K562 (cell line): Measurements from ENCODE around the gene CMBL. TPM values are rescaled to one million over a fixed set of nuclear protein-coding genes. Genes with fewer than 3 reads are reported as not detected.

ENCODE experiments used
- ATF2 ChIP-seq: sonication (generic); formaldehyde crosslinking; IDR thresholded peaks from 2 replicates; pipeline ENCODE4 v1.8.1; 2022; ENCODE audit warnings: missing genetic modification reagents
- ATF6 ChIP-seq: sonication (generic); formaldehyde crosslinking; IDR thresholded peaks from 2 replicates; pipeline ENCODE4 v1.4.0; 2020; ENCODE audit warnings: mild to moderate bottlenecking, missing genetic modification reagents
- CEBPG ChIP-seq, 3 experiments: fragments of 200-800 bp in 1 of 3; sonication (Bioruptor generic) in 1 of 3; sonication (generic) in 1 of 3; formaldehyde crosslinking in 1 of 3; IDR thresholded peaks in 2 of 3; conservative IDR thresholded peaks in 1 of 3; 2 replicates each; pipeline versions ENCODE4 v1.6.1 to v1.8.0; 2016 to 2022; ENCODE audit warnings: missing compliant biosample characterization in 2 of 3, missing genetic modification characterization in 2 of 3, mild to moderate bottlenecking in 1 of 3, missing genetic modification reagents in 1 of 3
- CREB1 ChIP-seq, 2 experiments: sonication (generic) in 1 of 2; formaldehyde crosslinking in 1 of 2; IDR thresholded peaks; 2 replicates each; pipeline versions ENCODE4 v1.6.1 to v1.8.0; 2012 to 2022; ENCODE audit warnings: inconsistent platforms in 1 of 2, mild to moderate bottlenecking in 1 of 2, missing genetic modification reagents in 1 of 2, moderate library complexity in 1 of 2
- E2F8 ChIP-seq: fragments of 450-650 bp; IDR thresholded peaks from 2 replicates; pipeline ENCODE4 v1.7.1; 2018; ENCODE audit warnings: mild to moderate bottlenecking, low read depth; ENCODE audit not compliant: partially characterized antibody
- FOXJ3 ChIP-seq: sonication (generic); formaldehyde crosslinking; IDR thresholded peaks from 2 replicates; pipeline ENCODE4 v1.4.0; 2020; ENCODE audit warnings: mild to moderate bottlenecking, missing genetic modification reagents
- HMBOX1 ChIP-seq: sonication (generic); IDR thresholded peaks from 2 replicates; pipeline ENCODE4 v1.6.1; 2016
- IRF2 ChIP-seq: sonication (generic); formaldehyde crosslinking; IDR thresholded peaks from 2 replicates; pipeline ENCODE4 v1.8.1; 2022; ENCODE audit warnings: mild to moderate bottlenecking, missing genetic modification reagents
- KLF1 ChIP-seq: fragments of 450-650 bp; IDR thresholded peaks from 2 replicates; pipeline ENCODE4 v1.6.1; 2016; ENCODE audit warnings: missing genetic modification characterization, missing compliant biosample characterization
- KLF16 ChIP-seq: IDR thresholded peaks from 2 replicates; pipeline ENCODE4 v1.6.1; 2016; ENCODE audit warnings: antibody characterized with exemption
- MECOM ChIP-seq: fragments of 250-450 bp; sonication (Bioruptor Pico); IDR thresholded peaks from 2 replicates; pipeline ENCODE4 v1.8.0; 2022; ENCODE audit warnings: inconsistent platforms
- TCFL5 ChIP-seq: fragments of 250-450 bp; sonication (Bioruptor Pico); conservative IDR thresholded peaks from 2 replicates; pipeline ENCODE4 v1.6.1; 2021; ENCODE audit warnings: mild to moderate bottlenecking, moderate library complexity, matching md5 sums
- TRIM24 ChIP-seq, 2 experiments: fragments of 450-650 bp; IDR thresholded peaks; 2 replicates each; pipeline ENCODE4 v1.6.1; 2016
- ZBTB9 ChIP-seq: fragments of 450-650 bp; formaldehyde crosslinking; IDR thresholded peaks from 2 replicates; pipeline ENCODE4 v1.4.0; 2020; ENCODE audit warnings: mild to moderate bottlenecking, moderate library complexity
- ZNF12 ChIP-seq: sonication (generic); formaldehyde crosslinking; IDR thresholded peaks from 2 replicates; pipeline ENCODE4 v1.4.0; 2020; ENCODE audit warnings: mild to moderate bottlenecking, missing genetic modification reagents
- ZNF165 ChIP-seq: fragments of 250-450 bp; sonication (Bioruptor Pico); IDR thresholded peaks from 2 replicates; pipeline ENCODE4 v1.4.0; 2020; ENCODE audit warnings: borderline replicate concordance
- polyA plus RNA-seq, 8 experiments: library from polyadenylated mRNA; depleted of rRNA in 4 of 8; stranded (reverse) in 5 of 8; unstranded in 3 of 8; fragments of >200 nt; fragmentation: Nextera tagmentation in 2 of 8; fragmentation: Illumina TruSeq in 1 of 8; extraction: Ambion mirVana in 2 of 8; extraction: Trizol in 1 of 8; gene quantifications; 2 replicates each; pipeline versions ENCODE4 v1.2.1 to v1.2.3, GENCODE V29; 2011 to 2014; ENCODE audit warnings: inconsistent platforms in 1 of 8, missing spikeins in 1 of 8
- total RNA-seq, 7 experiments: library from RNA; depleted of rRNA in 6 of 7; stranded (reverse); fragments of >200 nt in 6 of 7; fragmentation: Illumina TruSeq in 2 of 7; extraction: Trizol in 2 of 7; gene quantifications; 2 replicates each; pipeline versions ENCODE4 v1.2.1 to v1.2.3, GENCODE V29; 2011 to 2021; ENCODE audit warnings: low replicate concordance in 1 of 7

CMBL gene
- total and polyA plus RNA-seq, 9 of the 15 experiments (the other 6 are each of a cell fraction or from before 2014, with no cell fraction given) = 22.6 to 192 (median 71.1) TPM

GRCh38 chr5:10307206-10308148 is at the start of gene CMBL (continued):
- 0 out of 2 replicates have a peak, but pooled peaks have one; percentile 45 for TF ChIP-seq ATF6 (CRISPR knock-in tag)
- TF ChIP-seq ZNF165 (CRISPR knock-in tag) = no peak
- TF ChIP-seq CEBPG (CRISPR knock-in tag; IDR thresholded peaks at IDR 0.05) = no peak
- no peak for TF ChIP-seq CEBPG (tag; conservative IDR thresholded peaks at IDR 0.05 in 1 of 2, IDR thresholded peaks at IDR 0.05 in 1 of 2)
- no peak for TF ChIP-seq HMBOX1
- no peak for TF ChIP-seq IRF2 (CRISPR knock-in tag)
- no peak for TF ChIP-seq FOXJ3 (CRISPR knock-in tag)
- TF ChIP-seq ZBTB9 (CRISPR knock-in tag) = peak; percentile 41; the same call in 1 of the 2 replicates
- TF ChIP-seq CREB1 (IDR thresholded peaks at IDR 0.05) = peak; percentile 49; the same call in 1 of the 2 replicates
- TF ChIP-seq CREB1 (CRISPR knock-in tag; IDR thresholded peaks at IDR 0.05) = peak; percentile 70
- TF ChIP-seq KLF1 = no peak
- TF ChIP-seq ATF2 (CRISPR knock-in tag) = no peak
- peak; percentile 53 for TF ChIP-seq E2F8
- TF ChIP-seq TRIM24 (IDR thresholded peaks at IDR 0.05) = peak; percentile 28 to 73; a peak in 3 of 4 replicates
- peak; percentile 78; the same call in 1 of the 2 replicates for TF ChIP-seq ZNF12 (CRISPR knock-in tag)
- no peak for TF ChIP-seq KLF16
- TF ChIP-seq MECOM = no peak
- TF ChIP-seq TCFL5 = no peak
